ENCODE measurements around the gene ATXN1. TPM values are rescaled to one million over a fixed set of nuclear protein-coding genes. Genes with fewer than 3 reads are reported as not detected.

ATXN1 gene
- total RNA-seq, 1 experiment from 2014 or later, result 6.3 TPM

DNA sequence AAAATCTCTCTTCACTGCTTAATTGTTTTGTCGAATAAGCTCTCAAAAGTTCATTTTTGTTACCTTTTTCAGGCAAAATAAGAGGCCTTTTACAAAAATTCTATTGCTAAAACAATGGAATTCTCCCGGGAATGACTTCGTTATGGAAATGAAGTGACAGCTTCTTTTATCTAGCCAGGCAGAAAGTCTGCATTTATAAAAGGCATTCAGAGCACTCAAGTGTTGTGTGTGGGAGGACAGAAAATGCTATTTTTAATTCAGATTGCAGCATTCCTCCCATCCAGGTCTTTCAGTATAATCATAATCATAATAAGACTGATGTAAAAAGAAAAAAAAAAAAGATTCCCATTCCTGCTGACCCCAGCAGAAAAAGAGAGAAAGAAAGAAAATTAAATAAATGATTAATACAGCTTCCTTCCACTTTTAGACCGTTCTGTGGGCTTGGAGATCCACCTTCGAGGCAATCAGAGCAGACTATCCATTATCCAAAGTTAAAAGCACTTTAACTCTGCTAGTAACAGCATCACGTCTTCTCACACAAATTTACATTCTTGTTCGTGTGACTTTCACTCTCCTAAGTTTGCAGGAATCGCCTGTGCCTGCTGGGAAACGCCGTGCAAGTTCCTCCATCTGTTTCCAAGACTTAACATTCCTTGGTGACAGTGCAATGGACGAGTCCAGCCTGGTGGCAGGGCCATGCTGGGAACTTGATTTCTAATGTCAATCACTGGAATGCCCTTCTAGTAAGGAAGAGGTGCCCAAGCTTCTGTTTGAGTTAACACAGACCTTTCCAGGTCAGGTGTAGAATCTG, 264.1 kb downstream of the ATXN1 start:
- H3K27me3 ChIP-seq, result no peaks in the 10 kb centered on the region
- no peaks in the 10 kb centered on the region for H3K4me1 ChIP-seq
- H3K27ac ChIP-seq, result no peak overlapping the region
- no peaks in the 10 kb centered on the region for H3K36me3 ChIP-seq
- no peaks in the 10 kb centered on the region for H3K9me3 ChIP-seq (replicated peaks)
- no peak overlapping the region for H3K4me3 ChIP-seq
- no peak for DNase-seq

DNA sequence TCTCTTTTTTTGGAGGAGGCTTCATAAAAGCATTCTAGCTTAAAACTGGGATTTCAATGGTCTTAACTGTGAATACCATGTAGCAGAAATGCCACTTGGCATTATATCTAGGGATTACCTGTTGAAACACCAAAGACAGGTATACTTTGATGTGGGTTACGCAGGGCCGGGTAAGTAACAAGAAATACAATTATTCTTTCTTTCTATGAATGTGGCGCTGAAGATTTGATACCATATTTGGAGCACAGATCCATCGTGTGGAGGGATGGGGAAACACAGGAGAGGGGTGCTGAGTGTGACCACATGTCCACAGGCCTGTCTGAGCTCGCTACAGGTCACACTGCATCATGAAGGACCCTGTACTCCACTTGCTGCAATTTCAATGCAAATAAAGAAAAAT, 265.1 kb downstream of the ATXN1 start:
- Histone ChIP-seq H3K36me3 (no peaks in the 10 kb centered on the region), H3K4me3 (no peak overlapping the region), H3K27ac (no peak overlapping the region), H3K27me3 (no peaks in the 10 kb centered on the region), H3K4me1 (no peaks in the 10 kb centered on the region), H3K9me3 (replicated peaks) (no peaks in the 10 kb centered on the region)
- DNase-seq, result no peak

GRCh38 chr6:16494793-16495192, 266.5 kb downstream of the ATXN1 start:
- H3K4me1 ChIP-seq, result no peaks in the 10 kb centered on the region
- H3K36me3 ChIP-seq, result no peaks in the 10 kb centered on the region
- no peak for DNase-seq
- no peaks in the 10 kb centered on the region for H3K27me3 ChIP-seq
- no peak overlapping the region for H3K27ac ChIP-seq
- H3K9me3 ChIP-seq (replicated peaks), result no peaks in the 10 kb centered on the region
- no peak overlapping the region for H3K4me3 ChIP-seq

DNA sequence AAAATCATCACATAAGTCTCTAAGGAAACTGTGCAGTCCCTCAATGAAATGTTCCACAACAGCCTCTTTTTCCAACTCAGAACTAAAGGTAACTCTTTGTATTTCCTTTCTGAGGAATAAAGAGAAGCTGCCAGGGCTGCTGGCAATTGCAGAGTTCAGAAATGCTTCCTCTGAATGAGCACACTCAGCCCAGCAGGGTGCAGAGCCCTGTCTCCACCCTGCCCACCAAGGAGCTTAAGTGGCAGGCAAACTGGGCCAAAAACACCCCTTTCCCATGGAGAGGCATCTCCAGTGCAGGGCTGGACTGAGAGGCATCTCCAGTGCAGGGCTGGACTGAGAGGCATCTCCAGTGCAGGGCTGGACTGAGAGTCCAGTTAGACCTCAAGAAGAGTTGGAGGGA, 267.5 kb downstream of the ATXN1 start:
- DNase-seq, result no peak
- H3K27ac ChIP-seq, result no peak overlapping the region
- no peaks in the 10 kb centered on the region for H3K27me3 ChIP-seq
- H3K4me1 ChIP-seq, result no peaks in the 10 kb centered on the region
- no peaks in the 10 kb centered on the region for H3K9me3 ChIP-seq (replicated peaks)
- no peak overlapping the region for H3K4me3 ChIP-seq
- H3K36me3 ChIP-seq, result no peaks in the 10 kb centered on the region

DNA sequence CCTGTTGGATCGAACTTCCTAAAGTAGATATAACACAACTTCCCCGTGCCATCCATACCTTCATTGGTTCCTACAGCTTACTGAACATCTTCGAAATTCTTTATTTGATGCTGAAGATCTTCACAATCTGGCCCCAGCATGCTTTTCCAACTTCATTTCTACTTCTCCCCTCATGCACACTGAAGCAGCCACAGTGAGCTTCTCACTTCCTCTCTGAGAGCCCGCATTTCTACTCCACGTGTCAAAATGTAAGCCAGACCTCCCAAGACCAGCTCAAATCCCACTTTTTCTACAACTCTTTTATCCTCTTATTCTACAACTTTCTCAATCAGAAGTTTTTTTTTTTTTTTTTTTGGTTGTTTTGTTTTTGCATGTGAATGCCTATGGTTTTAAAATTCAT, 268.1 kb downstream of the ATXN1 start:
- Histone ChIP-seq H3K4me3 (no peak overlapping the region), H3K27ac (no peak overlapping the region), H3K36me3 (no peaks in the 10 kb centered on the region), H3K27me3 (no peaks in the 10 kb centered on the region), H3K4me1 (no peaks in the 10 kb centered on the region), H3K9me3 (replicated peaks) (no peaks in the 10 kb centered on the region)
- DNase-seq, result no peak

DNA sequence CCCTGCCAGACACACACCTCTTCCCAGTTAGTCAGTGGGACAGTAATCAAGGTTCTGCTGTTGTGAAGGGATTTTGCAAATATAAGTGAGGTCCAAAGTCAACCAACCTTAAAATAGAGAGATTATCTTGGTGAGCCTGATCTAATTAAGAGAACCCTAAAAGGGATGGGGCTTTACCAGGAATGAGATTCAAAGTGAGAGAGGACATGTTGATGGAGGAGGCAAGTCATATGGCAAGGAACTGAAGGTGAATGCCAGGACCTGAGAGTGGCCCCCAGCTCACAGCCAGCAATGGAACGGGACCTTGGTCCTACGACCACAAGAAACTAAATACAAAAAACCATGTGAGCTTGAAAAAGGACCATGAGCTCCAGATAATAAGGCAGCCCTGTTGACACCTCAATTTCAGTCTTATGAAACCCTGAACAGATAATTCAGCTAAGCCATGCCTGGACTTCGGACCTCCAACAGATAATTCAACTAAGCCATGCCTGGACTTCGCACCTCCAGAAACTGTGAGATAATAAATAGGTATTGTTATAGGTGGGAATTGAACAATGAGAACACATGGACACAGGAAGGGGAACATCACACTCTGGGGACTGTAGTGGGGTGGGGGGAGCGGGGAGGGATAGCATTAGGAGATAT, 269.5 kb downstream of the ATXN1 start:
- Histone ChIP-seq H3K4me3 (no peak overlapping the region), H3K36me3 (no peaks in the 10 kb centered on the region), H3K27me3 (no peaks in the 10 kb centered on the region), H3K4me1 (no peaks in the 10 kb centered on the region), H3K9me3 (replicated peaks) (no peaks in the 10 kb centered on the region), H3K27ac (no peak overlapping the region)
- DNase-seq, result no peak

DNA sequence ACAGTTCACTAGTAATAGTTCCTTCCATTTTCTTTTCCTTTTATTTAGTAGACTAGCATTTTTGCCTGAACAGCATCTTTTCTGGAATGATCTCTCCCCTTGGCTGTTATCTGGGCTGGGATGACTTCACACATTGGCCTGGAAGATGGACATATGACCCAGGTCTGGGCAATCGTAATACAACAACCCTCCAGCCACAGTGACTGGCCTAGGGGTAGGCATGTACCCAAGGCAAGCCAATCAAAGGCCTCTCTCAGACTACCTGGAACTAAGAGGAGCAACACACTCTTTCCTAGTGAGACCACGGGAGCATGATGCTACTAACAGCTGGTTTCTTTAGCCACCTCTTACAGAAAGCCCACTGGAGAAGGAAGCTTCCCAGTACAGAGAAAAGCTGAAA, 270.6 kb downstream of the ATXN1 start:
- Histone ChIP-seq H3K4me3 (no peak overlapping the region), H3K27me3 (no peaks in the 10 kb centered on the region), H3K9me3 (replicated peaks) (no peaks in the 10 kb centered on the region), H3K36me3 (no peaks in the 10 kb centered on the region), H3K27ac (no peak overlapping the region), H3K4me1 (no peaks in the 10 kb centered on the region)
- DNase-seq, result no peak

- H3K4me3 ChIP-seq, result no peak overlapping the region
- H3K36me3 ChIP-seq, result no peaks in the 10 kb centered on the region
- H3K27ac ChIP-seq, result no peak overlapping the region
- H3K27me3 ChIP-seq, result no peaks in the 10 kb centered on the region
- H3K9me3 ChIP-seq (replicated peaks), result no peaks in the 10 kb centered on the region
- no peak for DNase-seq
- no peaks in the 10 kb centered on the region for H3K4me1 ChIP-seq
Observed at GRCh38 chr6:16488813-16489212, 272.4 kb downstream of the ATXN1 start.

DNA sequence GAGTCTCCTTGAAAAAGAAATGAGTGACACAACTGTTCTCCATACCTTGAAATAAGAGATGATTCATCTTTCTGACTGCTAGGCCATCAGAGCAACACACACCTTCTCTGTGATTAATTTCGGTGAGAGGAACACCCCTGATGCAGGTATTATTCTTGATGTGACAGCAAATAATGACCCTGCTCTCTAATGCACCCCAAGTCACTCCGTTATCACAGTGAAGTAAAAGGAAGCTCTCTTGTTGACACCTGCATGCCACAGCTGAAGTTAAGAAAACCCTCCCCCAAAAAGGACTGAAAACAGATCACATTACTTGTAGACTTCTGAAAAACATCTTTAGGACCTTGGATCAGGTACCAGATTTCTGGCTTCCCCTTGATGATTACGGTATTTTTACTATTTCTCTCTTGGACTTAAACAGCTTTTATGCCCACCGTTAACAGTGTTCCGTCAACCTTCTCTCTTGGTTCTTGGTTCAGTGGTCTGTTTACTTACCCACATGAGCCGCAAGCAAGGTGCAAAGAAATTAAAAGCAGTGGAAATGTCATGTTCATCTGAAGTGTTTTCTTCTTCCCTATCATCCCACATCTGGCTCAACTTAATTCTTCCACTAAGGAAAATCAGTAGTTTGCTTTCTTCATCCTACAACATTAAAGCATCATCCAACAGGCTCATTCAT, 273.1 kb downstream of the ATXN1 start:
- Histone ChIP-seq H3K4me1 (no peaks in the 10 kb centered on the region), H3K27me3 (no peaks in the 10 kb centered on the region), H3K9me3 (replicated peaks) (no peaks in the 10 kb centered on the region), H3K4me3 (no peak overlapping the region), H3K36me3 (no peaks in the 10 kb centered on the region), H3K27ac (no peak overlapping the region)
- no peak for DNase-seq

DNA sequence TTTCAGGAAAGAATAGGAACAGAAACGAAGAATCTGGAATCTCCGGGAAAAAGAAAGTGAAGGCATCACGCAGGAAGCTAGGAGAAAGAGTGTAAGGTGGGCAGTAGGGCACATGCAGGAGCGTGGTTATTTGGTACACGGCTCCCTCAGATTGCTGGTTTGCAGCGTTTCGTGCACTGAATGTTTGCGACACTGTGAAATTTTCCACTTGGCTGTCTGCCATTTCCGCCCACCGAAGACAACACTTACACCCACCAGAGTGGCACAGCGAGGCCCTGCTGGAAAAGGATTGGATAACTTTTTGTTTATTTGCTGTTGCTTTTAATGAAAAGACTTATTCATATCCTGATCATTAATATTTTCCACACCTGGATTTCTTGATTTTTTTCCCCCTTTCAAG, 274.6 kb downstream of the ATXN1 start:
- H3K27me3 ChIP-seq, result no peaks in the 10 kb centered on the region
- no peaks in the 10 kb centered on the region for H3K36me3 ChIP-seq
- H3K9me3 ChIP-seq (replicated peaks), result no peaks in the 10 kb centered on the region
- H3K4me3 ChIP-seq, result no peak overlapping the region
- H3K4me1 ChIP-seq, result no peaks in the 10 kb centered on the region
- no peak for DNase-seq
- no peak overlapping the region for H3K27ac ChIP-seq

- Histone ChIP-seq H3K36me3 (no peaks in the 10 kb centered on the region), H3K27ac (no peak overlapping the region), H3K4me1 (no peaks in the 10 kb centered on the region), H3K4me3 (no peak overlapping the region), H3K27me3 (no peaks in the 10 kb centered on the region), H3K9me3 (replicated peaks) (no peaks in the 10 kb centered on the region)
- no peak for DNase-seq
Observed at GRCh38 chr6:16483315-16483875, 277.9 kb downstream of the ATXN1 start.

DNA sequence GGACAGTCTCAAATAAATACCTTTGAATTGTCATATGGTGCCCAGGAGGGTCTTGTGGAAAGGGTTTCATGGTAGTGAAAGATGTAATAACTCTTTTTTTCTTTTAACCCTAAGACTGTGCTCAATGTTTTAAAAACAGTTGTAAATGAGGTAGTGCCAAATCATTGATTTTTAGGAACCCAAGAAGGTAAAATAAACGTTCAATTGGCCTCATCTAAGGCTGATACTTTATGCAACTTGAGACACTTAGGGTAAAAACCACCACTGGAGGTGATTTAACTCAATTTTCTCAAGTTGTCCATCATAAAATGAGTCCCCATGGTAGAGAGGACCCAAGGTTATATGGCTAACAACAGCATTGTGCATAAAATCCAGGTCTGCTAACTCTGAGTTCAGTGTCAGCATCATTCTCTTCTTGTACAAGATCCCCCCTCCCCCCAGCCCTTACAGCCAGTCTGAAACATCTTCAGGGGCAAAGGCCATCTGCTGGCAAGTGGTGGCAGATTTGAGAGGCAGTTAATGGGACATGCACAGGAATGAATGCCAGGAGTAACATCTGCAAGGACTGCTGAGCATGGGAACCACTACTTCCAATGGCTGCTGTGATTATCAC, 278.5 kb downstream of the ATXN1 start:
- Histone ChIP-seq H3K9me3 (replicated peaks) (no peaks in the 10 kb centered on the region), H3K36me3 (no peaks in the 10 kb centered on the region)
- DNase-seq, result no peak

DNA sequence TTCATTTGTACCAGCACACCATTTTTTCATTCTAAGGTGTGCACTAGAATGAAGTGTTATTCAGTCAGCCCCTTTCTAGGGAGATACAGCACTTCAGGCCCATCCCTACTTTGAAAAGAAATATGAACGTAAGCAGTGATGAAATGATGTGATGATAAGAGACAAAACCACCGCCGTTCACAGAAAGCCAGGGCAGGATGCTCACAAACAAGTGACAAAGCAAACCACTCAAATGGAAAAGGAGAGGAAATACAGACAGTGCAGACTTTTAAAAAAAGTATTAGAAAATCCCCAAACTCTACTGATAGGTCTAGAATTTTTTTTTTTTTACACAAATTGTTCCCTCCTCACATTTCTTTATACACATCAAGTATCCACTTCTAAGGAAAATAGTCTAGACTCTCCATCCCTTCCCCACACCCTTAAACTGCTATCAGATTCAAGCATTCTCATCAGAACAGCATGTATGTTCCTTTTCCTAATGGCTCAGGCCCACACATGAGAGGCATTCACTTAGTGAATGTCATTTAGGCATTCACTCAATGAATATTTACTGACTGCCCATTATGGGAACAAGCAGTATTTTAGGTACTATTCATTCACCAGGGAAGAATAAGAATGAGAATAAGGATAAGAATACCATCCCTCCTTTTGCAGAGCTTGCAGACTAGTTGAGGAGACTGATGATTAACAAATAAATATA, 279.4 kb downstream of the ATXN1 start:
- DNase-seq, result no peak

More for the DNA sequence above, 278.5 kb downstream of the ATXN1 start:
- H3K4me1 ChIP-seq, result no peaks in the 10 kb centered on the region
- no peak overlapping the region for H3K27ac ChIP-seq
- no peaks in the 10 kb centered on the region for H3K27me3 ChIP-seq
- no peak overlapping the region for H3K4me3 ChIP-seq

DNA sequence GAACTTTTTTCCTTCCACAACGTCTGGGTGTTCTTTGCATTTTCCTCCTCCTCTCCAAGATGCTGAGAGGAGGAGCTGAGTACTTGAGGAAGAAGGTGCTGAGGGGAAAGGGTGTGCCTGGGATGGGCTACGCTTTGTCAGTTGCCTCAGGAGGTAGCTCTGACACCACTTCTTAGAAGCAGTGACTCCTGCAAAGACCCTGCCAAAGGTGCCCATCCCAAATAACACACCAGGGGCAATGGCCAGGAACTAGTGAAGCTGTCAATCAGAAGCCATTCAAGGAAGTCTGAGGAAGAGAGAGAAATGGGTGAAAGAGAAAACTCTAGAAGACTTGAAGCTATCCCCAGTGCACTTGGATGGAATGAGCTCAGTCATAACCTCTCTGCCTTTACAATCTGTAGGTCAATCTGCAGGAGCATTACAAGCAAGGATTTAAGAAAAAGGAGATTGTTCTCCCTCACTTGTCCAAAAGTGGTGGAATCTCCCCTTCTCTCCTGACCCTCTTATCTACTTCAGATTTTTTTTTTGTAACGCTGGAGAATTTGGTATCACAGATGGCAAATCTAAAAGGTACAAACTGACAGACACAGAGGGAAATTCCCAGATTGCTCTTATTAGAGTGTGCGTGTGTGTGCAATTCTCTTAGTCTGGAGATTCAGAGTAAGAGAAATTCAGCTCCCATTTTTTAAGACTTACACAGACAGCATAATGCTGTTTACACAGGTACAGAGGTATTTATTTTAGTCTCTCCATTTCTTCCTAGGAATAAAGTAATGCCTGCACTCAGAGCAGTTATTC, 280.3 kb downstream of the ATXN1 start:
- Histone ChIP-seq H3K27me3 (no peaks in the 10 kb centered on the region), H3K27ac (no peak overlapping the region), H3K4me1 (no peaks in the 10 kb centered on the region), H3K9me3 (replicated peaks) (no peaks in the 10 kb centered on the region), H3K36me3 (no peaks in the 10 kb centered on the region), H3K4me3 (no peak overlapping the region)
- DNase-seq, result no peak

More for the DNA sequence above, 279.4 kb downstream of the ATXN1 start:
- H3K27ac ChIP-seq, result no peak overlapping the region
- no peaks in the 10 kb centered on the region for H3K36me3 ChIP-seq
- H3K27me3 ChIP-seq, result no peaks in the 10 kb centered on the region
- H3K4me1 ChIP-seq, result no peaks in the 10 kb centered on the region
- no peaks in the 10 kb centered on the region for H3K9me3 ChIP-seq (replicated peaks)
- H3K4me3 ChIP-seq, result no peak overlapping the region

Data from SJCRH30 (cell line).